ENCODE results near the gene ABLIM1.

DNA sequence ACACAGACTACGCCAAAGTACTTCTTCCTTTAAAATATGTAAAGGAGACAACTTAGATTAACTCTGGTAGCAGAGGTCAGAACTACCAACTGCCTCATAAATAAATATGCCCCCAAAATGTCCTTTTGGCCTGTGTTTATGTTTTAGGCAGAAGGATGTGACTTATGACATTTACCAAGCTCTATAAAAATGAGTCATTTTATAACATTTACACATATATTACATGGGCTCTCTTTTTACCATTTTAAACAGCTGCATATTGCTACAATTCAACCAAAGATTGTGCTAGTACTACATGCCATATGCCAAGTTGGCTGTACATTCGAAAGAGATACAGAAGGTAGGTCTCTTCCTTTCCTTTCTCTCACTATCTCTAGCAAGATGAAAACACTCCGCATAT, 12.4 kb downstream of the ABLIM1 start:
- no peak for TF ChIP-seq POLR2A (IDR thresholded peaks at IDR 0.05)
- TF ChIP-seq, protein P1, sequence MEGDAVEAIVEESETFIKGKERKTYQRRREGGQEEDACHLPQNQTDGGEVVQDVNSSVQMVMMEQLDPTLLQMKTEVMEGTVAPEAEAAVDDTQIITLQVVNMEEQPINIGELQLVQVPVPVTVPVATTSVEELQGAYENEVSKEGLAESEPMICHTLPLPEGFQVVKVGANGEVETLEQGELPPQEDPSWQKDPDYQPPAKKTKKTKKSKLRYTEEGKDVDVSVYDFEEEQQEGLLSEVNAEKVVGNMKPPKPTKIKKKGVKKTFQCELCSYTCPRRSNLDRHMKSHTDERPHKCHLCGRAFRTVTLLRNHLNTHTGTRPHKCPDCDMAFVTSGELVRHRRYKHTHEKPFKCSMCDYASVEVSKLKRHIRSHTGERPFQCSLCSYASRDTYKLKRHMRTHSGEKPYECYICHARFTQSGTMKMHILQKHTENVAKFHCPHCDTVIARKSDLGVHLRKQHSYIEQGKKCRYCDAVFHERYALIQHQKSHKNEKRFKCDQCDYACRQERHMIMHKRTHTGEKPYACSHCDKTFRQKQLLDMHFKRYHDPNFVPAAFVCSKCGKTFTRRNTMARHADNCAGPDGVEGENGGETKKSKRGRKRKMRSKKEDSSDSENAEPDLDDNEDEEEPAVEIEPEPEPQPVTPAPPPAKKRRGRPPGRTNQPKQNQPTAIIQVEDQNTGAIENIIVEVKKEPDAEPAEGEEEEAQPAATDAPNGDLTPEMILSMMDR (IDR thresholded peaks at IDR 0.05) = no peak
